Transverse colon (tissue), 4 donors: Measurements from ENCODE around the gene FUT7. TPM values are rescaled to one million over a fixed set of nuclear protein-coding genes. Genes with fewer than 3 reads are reported as not detected.

Source experiments
- DNase-seq: peaks from one replicate; pipeline ENCODE4 v3.0.0-alpha.2; 2019
- H3K27ac ChIP-seq, 4 donors: fragments of 200-600 bp; sonication (generic); 2 replicates each; pipeline ENCODE4 v1.5.1; 2016 to 2018; ENCODE audit warnings: inconsistent platforms in 4 of 4
- H3K27me3 ChIP-seq: fragments of 200-600 bp; sonication (generic); 2 replicates; pipeline ENCODE4 v1.5.1; 2017; ENCODE audit warnings: inconsistent platforms
- H3K36me3 ChIP-seq, 4 donors: fragments of 200-600 bp; sonication (generic); 2 replicates each; pipeline ENCODE4 v1.5.1; 2017 to 2019; ENCODE audit warnings: inconsistent platforms in 4 of 4
- H3K4me1 ChIP-seq, 4 donors: fragments of 200-600 bp; sonication (generic); 2 replicates each; pipeline ENCODE4 v1.5.1; 2017 to 2020; ENCODE audit warnings: inconsistent platforms in 4 of 4
- H3K4me3 ChIP-seq, 4 donors: fragments of 200-600 bp; sonication (generic); 1 replicate in 1 of 4; 2 replicates in 3 of 4; pipeline versions ENCODE4 v1.5.1 to v1.6.1; 2017 to 2019; ENCODE audit warnings: inconsistent platforms in 4 of 4
- H3K9me3 ChIP-seq, 2 donors: fragments of 200-600 bp; sonication (generic); 2 replicates each; pipeline ENCODE4 v1.5.1; 2017 to 2019; ENCODE audit warnings: inconsistent platforms in 2 of 2
- CTCF ChIP-seq, 5 experiments: fragments of 200-600 bp in 3 of 5; fragments of 450-650 bp in 2 of 5; sonication (generic) in 3 of 5; IDR thresholded peaks; 1 replicate in 2 of 5; 2 replicates in 3 of 5; pipeline ENCODE4 v1.5.1; 2016 to 2017; ENCODE audit warnings: antibody characterized with exemption in 5 of 5, inconsistent platforms in 3 of 5, mild to moderate bottlenecking in 2 of 5, moderate library complexity in 1 of 5
- EP300 ChIP-seq: sonication (generic); formaldehyde crosslinking; IDR thresholded peaks from one replicate; pipeline ENCODE4 v1.6.1; 2017; ENCODE audit warnings: antibody characterized with exemption, low read depth
- POLR2A ChIP-seq: fragments of 450-650 bp; IDR thresholded peaks from one replicate; pipeline ENCODE4 v1.6.1; 2016; ENCODE audit warnings: antibody characterized with exemption, mild to moderate bottlenecking, moderate library complexity
- POLR2AphosphoS5 ChIP-seq, 3 donors: sonication (generic); formaldehyde crosslinking; IDR thresholded peaks; one replicate each; pipeline ENCODE4 v1.6.1; 2016; ENCODE audit warnings: antibody characterized with exemption in 3 of 3
- WGBS, 2 donors: methylation state at CpG; one replicate each; pipeline ENCODE4 v1.1.5; 2018; ENCODE audit warnings: low coverage in 1 of 2; 5-methylcytosine and 5-hydroxymethylcytosine counted together
- in situ Hi-C, 4 donors: fragments of 200-750 bp; cut with MboI; loops; one replicate each; pipeline versions ENCODE4 v1.15.0 to v1.15.1; 2017; ENCODE audit warnings: low sequenced_read_pairs in 3 of 4, low pct_ligation_motif_present in 1 of 4, low pct_unique_long_range_greater_than_20kb in 1 of 4
- intact Hi-C: fragments of 100-400 bp; cut with DNase I; formaldehyde crosslinking; loops from one replicate; pipeline ENCODE4 v1.15.1; 2023; ENCODE audit warnings: low total_unique reads
- total RNA-seq, 4 donors: library from RNA; depleted of rRNA; stranded (reverse); fragments of >200 nt; gene quantifications; one replicate each; pipeline ENCODE4 v1.1.0, GENCODE V29; 2016

The FUT7 gene
- total RNA-seq, 4 donors from 2014 or later = not detected

GRCh38 chr9:137076636-137077009, 44.7 kb upstream of the FUT7 start:
- peaks cover 16 to 32% (median 24%) of the 10 kb centered on the region in 4 donors for H3K4me1 ChIP-seq
- no peaks in the 10 kb centered on the region for H3K36me3 ChIP-seq
- no peak for DNase-seq
- TF ChIP-seq POLR2A (no peak), CTCF (IDR thresholded peaks at IDR 0.05) (no peak), EP300 (no peak), POLR2AphosphoS5 (IDR thresholded peaks at IDR 0.05) (no peak)
- 58% methylated on average over 15 of the region's 15 CpGs; no CpG with 5 or more reads in 1 of the 2 donors for WGBS, 2 donors
- peaks cover 23% of the 10 kb centered on the region for H3K27me3 ChIP-seq
- H3K9me3 ChIP-seq = no peaks in the 10 kb centered on the region
- H3K27ac ChIP-seq = peak overlapping the region; percentile 63 to 73 (median 66)
- H3K4me3 ChIP-seq = peak overlapping the region in 3 of 4 donors; percentile 43 to 71 (median 45)
- in situ Hi-C loops (no loop called here), intact Hi-C loops (no loop called here)

- WGBS, 2 donors = 81 to 89% methylated on average over 7 to 12 of the region's 12 CpGs
- Histone ChIP-seq H3K4me3 (no peak overlapping the region), H3K36me3 (no peaks in the 10 kb centered on the region), H3K27me3 (peaks cover 23% of the 10 kb centered on the region), H3K9me3 (no peaks in the 10 kb centered on the region), H3K27ac (no peak overlapping the region), H3K4me1 (peaks cover 20 to 40% (median 30%) of the 10 kb centered on the region in 4 donors)
- TF ChIP-seq POLR2A = no peak
- TF ChIP-seq CTCF (IDR thresholded peaks at IDR 0.05) = no peak
- in situ Hi-C loops = no loop called here
- DNase-seq = no peak
- intact Hi-C loops = no loop called here
Measured at GRCh38 chr9:137075275-137075775, 43.4 kb upstream of the FUT7 start.

DNA sequence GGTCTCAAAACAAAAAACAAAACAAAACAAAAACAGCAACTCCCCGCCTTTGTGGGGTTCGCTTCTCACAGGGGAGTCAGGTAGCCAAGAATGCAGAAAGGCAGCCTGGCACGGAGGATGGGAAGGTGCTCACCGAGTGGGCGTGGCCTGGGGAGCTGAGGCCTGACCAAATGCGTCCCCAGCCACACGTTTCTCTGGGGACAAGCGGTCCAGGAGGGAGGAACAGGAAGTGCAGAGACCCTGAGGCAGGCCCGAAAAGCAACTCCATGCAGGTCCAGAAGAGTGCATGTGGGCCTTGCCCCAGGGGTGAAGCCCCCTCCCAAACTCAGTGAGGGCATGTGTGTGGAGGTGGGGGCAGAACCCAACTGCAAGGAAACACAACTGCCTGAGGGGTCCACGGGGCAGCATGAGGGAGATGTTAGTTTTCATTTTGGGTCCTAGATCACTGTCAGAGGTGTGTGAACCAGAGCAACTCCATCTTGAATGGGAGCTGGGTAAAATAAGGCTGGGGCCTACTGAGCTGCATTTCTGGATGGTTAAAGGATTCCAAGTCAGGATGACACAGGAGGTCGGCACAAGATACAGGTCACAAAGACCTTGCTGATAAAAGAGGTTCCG, 42.9 kb upstream of the FUT7 start:
- 83 to 86% methylated on average over 2 to 12 of the region's 12 CpGs for WGBS, 2 donors
- no peak for DNase-seq
- no peaks in the 10 kb centered on the region for H3K9me3 ChIP-seq
- intact Hi-C loops = no loop called here
- no peaks in the 10 kb centered on the region for H3K36me3 ChIP-seq
- peaks cover 20 to 41% (median 30%) of the 10 kb centered on the region in 4 donors for H3K4me1 ChIP-seq
- peaks cover 25% of the 10 kb centered on the region for H3K27me3 ChIP-seq
- TF ChIP-seq POLR2A = no peak
- no peak for TF ChIP-seq POLR2AphosphoS5 (IDR thresholded peaks at IDR 0.05)
- no peak for TF ChIP-seq CTCF (IDR thresholded peaks at IDR 0.05)
- no peak for TF ChIP-seq EP300
- no peak overlapping the region for H3K4me3 ChIP-seq
- in situ Hi-C loops = no loop called here
- no peak overlapping the region for H3K27ac ChIP-seq

DNA sequence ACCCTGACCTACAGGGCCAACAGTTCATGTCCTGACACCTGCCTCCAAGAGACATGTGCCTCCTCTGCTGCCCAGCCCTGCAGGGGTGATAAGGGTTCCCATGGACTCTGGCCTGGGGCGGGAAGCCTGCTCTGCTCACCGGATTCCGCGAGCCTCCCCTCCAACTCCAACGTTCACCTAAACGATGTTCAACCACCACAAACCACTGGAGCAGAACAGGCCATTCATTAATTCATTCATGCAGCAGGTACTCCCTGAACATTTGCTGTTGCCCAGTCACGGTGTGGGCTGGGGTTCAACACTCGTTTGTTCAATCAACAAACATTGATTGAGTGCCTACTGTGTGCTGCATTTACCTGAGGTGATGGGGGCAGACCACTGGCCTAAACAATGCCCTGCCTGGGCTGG, 42.1 kb upstream of the FUT7 start:
- intact Hi-C loops = no loop called here
- Histone ChIP-seq H3K4me1 (peaks cover 20 to 42% (median 33%) of the 10 kb centered on the region in 4 donors), H3K27ac (no peak overlapping the region), H3K27me3 (peaks cover 31% of the 10 kb centered on the region), H3K9me3 (no peaks in the 10 kb centered on the region), H3K4me3 (no peak overlapping the region), H3K36me3 (no peaks in the 10 kb centered on the region)
- 51% methylated on average over 7 of the region's 8 CpGs; no CpG with 5 or more reads in 1 of the 2 donors for WGBS, 2 donors
- TF ChIP-seq EP300 (no peak), POLR2AphosphoS5 (IDR thresholded peaks at IDR 0.05) (no peak), POLR2A (no peak), CTCF (IDR thresholded peaks at IDR 0.05) (no peak)
- no peak for DNase-seq
- in situ Hi-C loops = no loop called here
